Spleen (tissue), 11 donors: Measurements from ENCODE around the gene SIM2. TPM values are rescaled to one million over a fixed set of nuclear protein-coding genes. Genes with fewer than 3 reads are reported as not detected.
A peak's percentile ranks its signal among the peaks of the same experiment; 100 is the strongest.

Experiments used
- DNase-seq: peaks from one replicate; pipeline ENCODE4 v3.0.0-alpha.2; 2020
- H3K27ac ChIP-seq, 8 donors: fragments of 200-600 bp; sonication (generic) in 7 of 8; 1 replicate in 4 of 8; 2 replicates in 4 of 8; pipeline versions ENCODE4 v1.5.0 to v1.8.0; 2016 to 2021; ENCODE audit warnings: inconsistent platforms in 4 of 8, mild to moderate bottlenecking in 4 of 8, moderate library complexity in 1 of 8
- H3K27me3 ChIP-seq, 7 donors: fragments of 200-600 bp; sonication (generic) in 6 of 7; replicated peaks in 1 of 7; 1 replicate in 4 of 7; 2 replicates in 3 of 7; pipeline versions ENCODE4 v1.5.0 to v1.8.0; 2016 to 2021; ENCODE audit warnings: inconsistent platforms in 3 of 7, mild to moderate bottlenecking in 1 of 7
- H3K36me3 ChIP-seq, 6 donors: fragments of 200-600 bp; sonication (generic) in 5 of 6; 1 replicate in 4 of 6; 2 replicates in 2 of 6; pipeline versions ENCODE4 v1.5.0 to v1.8.0; 2016 to 2021; ENCODE audit warnings: inconsistent platforms in 2 of 6
- H3K4me1 ChIP-seq, 6 donors: fragments of 200-600 bp; sonication (generic) in 5 of 6; 1 replicate in 3 of 6; 2 replicates in 3 of 6; pipeline versions ENCODE4 v1.5.0 to v1.8.0; 2016 to 2021; ENCODE audit warnings: inconsistent platforms in 3 of 6
- H3K4me3 ChIP-seq, 8 donors: fragments of 200-600 bp; sonication (generic) in 7 of 8; 1 replicate in 4 of 8; 2 replicates in 4 of 8; pipeline versions ENCODE4 v1.5.0 to v1.8.0; 2016 to 2021; ENCODE audit warnings: inconsistent platforms in 4 of 8, mild to moderate bottlenecking in 4 of 8, moderate library complexity in 2 of 8
- H3K9me3 ChIP-seq, 8 donors: fragments of 200-600 bp; sonication (generic) in 7 of 8; 1 replicate in 4 of 8; 2 replicates in 4 of 8; pipeline versions ENCODE4 v1.5.0 to v1.8.0; 2016 to 2021; ENCODE audit warnings: inconsistent platforms in 4 of 8
- POLR2A ChIP-seq, 3 donors: fragments of 450-650 bp; IDR thresholded peaks; one replicate each; pipeline ENCODE4 v1.5.1; 2017; ENCODE audit warnings: antibody characterized with exemption in 3 of 3, mild to moderate bottlenecking in 1 of 3
- POLR2AphosphoS5 ChIP-seq, 3 donors: sonication (generic); formaldehyde crosslinking; IDR thresholded peaks; one replicate each; pipeline ENCODE4 v1.5.1; 2017; ENCODE audit warnings: antibody characterized with exemption in 3 of 3
- WGBS, 5 donors: extraction: QIAGEN DNeasy Blood & Tissue Kit in 3 of 5; methylation state at CpG; one replicate each; pipeline versions ENCODE4 v1.1.5 to v1.1.7; 2013 to 2018; 5-methylcytosine and 5-hydroxymethylcytosine counted together
- intact Hi-C: fragments of 100-400 bp; cut with DNase I; formaldehyde crosslinking; loops from one replicate; pipeline ENCODE4 v1.15.0; 2023; ENCODE audit warnings: low total_unique reads
- polyA plus RNA-seq, 3 donors: library from polyadenylated mRNA; stranded (reverse); fragments of 200-250 nt; gene quantifications; one replicate each; pipeline ENCODE4 v1.2.1, GENCODE V29; 2013
- total RNA-seq, 7 donors: library from RNA; depleted of rRNA in 3 of 7; stranded (reverse); fragments of >200 nt in 3 of 7; fragmentation: NEBNext Ultra II Directional in 4 of 7; extraction: Animal tissue kit (Norgen Biotek cat#: 25700) in 4 of 7; gene quantifications; one replicate each; pipeline versions ENCODE4 v1.1.0 to v1.2.1, GENCODE V29; 2016 to 2021
- TF ChIP-seq, protein P1 (sequence below), 11 experiments: fragments of 200-600 bp in 7 of 11; fragments of 450-650 bp in 4 of 11; sonication (generic) in 4 of 11; IDR thresholded peaks in 8 of 11; conservative IDR thresholded peaks in 3 of 11; 1 replicate in 7 of 11; 2 replicates in 4 of 11; pipeline versions ENCODE4 v1.4.0 to v1.8.0; 2016 to 2021; ENCODE audit warnings: antibody characterized with exemption in 11 of 11, inconsistent platforms in 4 of 11, mild to moderate bottlenecking in 1 of 11
- donor health status: healthy with polysubstance abuse.
- donor health status: DM: no; HTN: no; CAD: no; lungs with moderate emphysema.
- donor health status: DM: no; HTN: no; CAD: no.
- donor health status: Bipolar disorder and iron deficiency.
- donor health status: healthy.
- donor health status: DM: no; HTN: no; CAD: no.
- donor health status: DM: yes; HTN: yes; CAD: no.

Gene SIM2
- total and polyA plus RNA-seq, 10 donors = not detected

GRCh38 chr21:36718951-36719501, 20.1 kb downstream of the SIM2 start:
- Histone ChIP-seq H3K36me3 (no peaks in the 10 kb centered on the region), H3K27ac (no peak overlapping the region), H3K27me3 (peaks cover 0 to 87% (median 26%) of the 10 kb centered on the region in 7 donors), H3K4me1 (no peaks in the 10 kb centered on the region), H3K4me3 (no peak overlapping the region), H3K9me3 (no peaks in the 10 kb centered on the region)
- intact Hi-C loops = no loop called here
- 83 to 94% (median 87%) methylated on average over 14 to 18 of the region's 18 CpGs for WGBS, 5 donors
- DNase-seq = peak; percentile 70
- TF ChIP-seq POLR2A (IDR thresholded peaks at IDR 0.05) (no peak), POLR2AphosphoS5 (IDR thresholded peaks at IDR 0.05) (no peak)
- TF ChIP-seq, protein P1, sequence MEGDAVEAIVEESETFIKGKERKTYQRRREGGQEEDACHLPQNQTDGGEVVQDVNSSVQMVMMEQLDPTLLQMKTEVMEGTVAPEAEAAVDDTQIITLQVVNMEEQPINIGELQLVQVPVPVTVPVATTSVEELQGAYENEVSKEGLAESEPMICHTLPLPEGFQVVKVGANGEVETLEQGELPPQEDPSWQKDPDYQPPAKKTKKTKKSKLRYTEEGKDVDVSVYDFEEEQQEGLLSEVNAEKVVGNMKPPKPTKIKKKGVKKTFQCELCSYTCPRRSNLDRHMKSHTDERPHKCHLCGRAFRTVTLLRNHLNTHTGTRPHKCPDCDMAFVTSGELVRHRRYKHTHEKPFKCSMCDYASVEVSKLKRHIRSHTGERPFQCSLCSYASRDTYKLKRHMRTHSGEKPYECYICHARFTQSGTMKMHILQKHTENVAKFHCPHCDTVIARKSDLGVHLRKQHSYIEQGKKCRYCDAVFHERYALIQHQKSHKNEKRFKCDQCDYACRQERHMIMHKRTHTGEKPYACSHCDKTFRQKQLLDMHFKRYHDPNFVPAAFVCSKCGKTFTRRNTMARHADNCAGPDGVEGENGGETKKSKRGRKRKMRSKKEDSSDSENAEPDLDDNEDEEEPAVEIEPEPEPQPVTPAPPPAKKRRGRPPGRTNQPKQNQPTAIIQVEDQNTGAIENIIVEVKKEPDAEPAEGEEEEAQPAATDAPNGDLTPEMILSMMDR (IDR thresholded peaks at IDR 0.05 in 8 of 11, conservative IDR thresholded peaks at IDR 0.05 in 3 of 11) = no peak

GRCh38 chr21:36719614-36720013, 20.7 kb downstream of the SIM2 start:
- Histone ChIP-seq H3K4me3 (no peak overlapping the region), H3K36me3 (no peaks in the 10 kb centered on the region), H3K27me3 (peaks cover 0 to 85% (median 20%) of the 10 kb centered on the region in 7 donors), H3K27ac (no peak overlapping the region), H3K4me1 (no peaks in the 10 kb centered on the region), H3K9me3 (no peaks in the 10 kb centered on the region)
- DNase-seq = peak; percentile 28
- TF ChIP-seq POLR2AphosphoS5 (IDR thresholded peaks at IDR 0.05) (no peak), POLR2A (IDR thresholded peaks at IDR 0.05) (no peak)
- TF ChIP-seq, protein P1 (IDR thresholded peaks at IDR 0.05 in 8 of 11, conservative IDR thresholded peaks at IDR 0.05 in 3 of 11) = no peak
- 83 to 95% (median 93%) methylated on average over 10 of the region's 10 CpGs for WGBS, 5 donors
- intact Hi-C loops = no loop called here

DNA sequence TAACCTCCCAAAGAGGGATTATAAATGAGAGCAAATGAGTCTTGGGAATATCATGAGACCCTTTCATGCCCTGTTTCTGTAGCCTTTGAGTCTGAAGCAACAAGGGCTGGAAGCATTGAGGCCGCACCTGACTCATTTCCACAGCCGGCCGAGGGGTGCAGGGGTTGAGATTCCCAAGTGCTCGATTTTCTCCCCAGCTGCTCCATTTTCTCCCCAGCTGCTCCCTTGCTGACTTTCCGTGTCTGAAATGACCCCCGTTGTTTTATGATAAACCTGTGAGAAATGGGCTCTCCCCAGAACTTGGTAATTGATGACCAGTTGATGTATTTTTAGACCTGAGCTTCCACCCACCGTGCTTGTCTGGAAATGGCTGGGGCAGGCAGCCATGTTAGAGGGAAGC, 22.9 kb downstream of the SIM2 start:
- Histone ChIP-seq H3K27me3 (peaks cover 0 to 71% (median 12%) of the 10 kb centered on the region in 7 donors), H3K4me1 (no peaks in the 10 kb centered on the region), H3K36me3 (no peaks in the 10 kb centered on the region), H3K27ac (no peak overlapping the region), H3K4me3 (no peak overlapping the region), H3K9me3 (no peaks in the 10 kb centered on the region)
- 85 to 95% (median 91%) methylated on average over 7 of the region's 7 CpGs for WGBS, 5 donors
- intact Hi-C loops = no loop called here
- TF ChIP-seq POLR2AphosphoS5 (IDR thresholded peaks at IDR 0.05) (no peak), POLR2A (IDR thresholded peaks at IDR 0.05) (no peak)
- TF ChIP-seq, protein P1 (IDR thresholded peaks at IDR 0.05 in 8 of 11, conservative IDR thresholded peaks at IDR 0.05 in 3 of 11) = no peak
- peak; percentile 36 for DNase-seq

DNA sequence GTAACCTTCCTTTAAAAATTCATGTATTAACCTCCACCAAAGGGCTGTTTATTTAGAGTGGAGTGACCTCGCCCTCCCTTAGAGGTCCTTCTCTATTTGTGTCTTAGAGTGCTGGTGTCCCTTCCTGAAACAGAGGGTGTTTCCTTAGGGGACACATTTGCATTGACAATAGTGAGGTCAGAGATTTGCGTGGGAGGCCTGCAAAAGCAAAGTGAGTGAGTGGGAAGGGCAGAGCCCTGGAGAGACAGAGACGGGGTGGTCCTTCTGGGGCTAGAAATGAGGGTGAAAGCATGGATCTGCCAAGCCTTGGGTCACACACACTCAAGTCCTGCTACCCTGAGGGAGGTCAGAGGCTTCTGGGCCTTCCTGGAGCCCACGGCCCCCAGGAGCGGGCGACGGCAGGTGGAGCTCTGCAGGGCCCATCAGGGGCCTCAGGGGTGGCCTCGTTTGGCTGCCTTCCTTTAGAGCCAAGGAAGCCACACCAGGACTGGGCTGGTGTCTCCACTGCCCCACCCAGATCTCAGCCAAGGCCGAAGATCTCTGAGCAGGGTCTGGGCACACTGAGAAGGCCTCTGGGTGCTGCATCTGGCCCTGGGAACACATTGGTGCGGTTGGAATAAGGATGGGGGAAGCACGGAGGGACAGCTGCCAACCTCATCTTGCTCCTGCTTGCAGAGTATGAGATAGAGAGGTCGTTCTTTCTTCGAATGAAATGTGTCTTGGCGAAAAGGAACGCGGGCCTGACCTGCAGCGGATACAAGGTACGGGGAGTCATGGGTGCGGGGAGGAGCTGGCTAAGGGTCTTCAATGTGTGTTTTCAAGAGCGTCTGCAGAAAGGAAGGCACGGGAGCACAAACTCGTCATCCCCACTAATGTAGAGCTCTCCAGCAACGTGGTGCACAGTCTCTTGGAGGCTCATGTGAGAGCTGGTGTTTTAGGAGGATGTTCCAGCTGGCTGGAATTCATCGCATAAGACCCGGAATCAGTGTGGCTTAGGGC, 23.8 kb downstream of the SIM2 start:
- DNase-seq = peak; percentile 40
- H3K4me3 ChIP-seq = no peak overlapping the region
- H3K4me1 ChIP-seq = no peaks in the 10 kb centered on the region
- no peaks in the 10 kb centered on the region for H3K36me3 ChIP-seq
- TF ChIP-seq POLR2AphosphoS5 (IDR thresholded peaks at IDR 0.05) = no peak
- TF ChIP-seq POLR2A (IDR thresholded peaks at IDR 0.05) = no peak
- TF ChIP-seq, protein P1 (IDR thresholded peaks at IDR 0.05 in 8 of 11, conservative IDR thresholded peaks at IDR 0.05 in 3 of 11) = no peak
- 85 to 89% (median 87%) methylated on average over 25 of the region's 25 CpGs for WGBS, 5 donors
- no peak overlapping the region for H3K27ac ChIP-seq
- intact Hi-C loops = no loop called here
- H3K27me3 ChIP-seq = peaks cover 0 to 62% (median 8%) of the 10 kb centered on the region in 7 donors
- no peaks in the 10 kb centered on the region for H3K9me3 ChIP-seq
